HepG2 (cell line): ENCODE measurements around the gene MYO18B. TPM values are rescaled to one million over a fixed set of nuclear protein-coding genes. Genes with fewer than 3 reads are reported as not detected.
A peak's percentile ranks its signal among the peaks of the same experiment; 100 is the strongest.

Experiments
- ATAC-seq: fragments of 200-7000 bp; cut with Tn5 transposase; 3 replicates; pipeline ENCODE4 v1.9.1; 2020; ENCODE audit warnings: mild to moderate bottlenecking, moderate library complexity
- BruUV-seq: library from RNA; stranded (reverse); fragments of 400-500 nt; replicated peaks from 2 replicates; lab custom pipeline; 2021; lab: Mats Ljungman, UMichigan
- CTCF ChIA-PET: fragments of 300-600 bp; formaldehyde crosslinking; extraction: SDS; loops from one replicate; lab custom pipeline; 2021; ENCODE audit warnings: low total read pairs, inconsistent platforms, low intra/inter-chr PET ratio; lab: Yijun Ruan, JAX
- POLR2A ChIA-PET: fragments of 350-600 bp; sonication (Branson Sonifier 250); formaldehyde crosslinking; loops from one replicate; lab custom pipeline; 2020; ENCODE audit warnings: antibody characterized with exemption, inconsistent platforms; lab: Yijun Ruan, JAX
- DNase-seq: peaks from one replicate; pipeline ENCODE4 v3.0.0-alpha.2; 2015; ENCODE audit warnings: low spot score
- FAIRE-seq: peaks from 3 replicates; lab custom pipeline; 2011; peaks lifted over from hg19 to GRCh38; lab: Jason Lieb, UNC
- H2AFZ ChIP-seq: one replicate; pipeline ENCODE4 v1.6.1; 2011; ENCODE audit warnings: low read length, inconsistent platforms
- H3K27ac ChIP-seq: fragments of 300-600 bp; 3 replicates; pipeline ENCODE4 v1.8.0; 2011; ENCODE audit warnings: mixed run types, mild to moderate bottlenecking, mixed read lengths, low read length, inconsistent platforms; ENCODE audit not compliant: insufficient read depth; ENCODE audit errors: extremely low read length
- H3K27me3 ChIP-seq, 2 experiments: fragments of 200-600 bp in 1 of 2; 2 replicates in 1 of 2; 3 replicates in 1 of 2; pipeline versions ENCODE4 v1.6.0 to v1.8.0; 2011; ENCODE audit warnings: low read length in 2 of 2, mild to moderate bottlenecking in 2 of 2, moderate library complexity in 2 of 2, inconsistent platforms in 1 of 2; ENCODE audit not compliant: insufficient read depth in 2 of 2, control insufficient read depth in 1 of 2
- H3K36me3 ChIP-seq, 2 experiments: fragments of 200-600 bp in 1 of 2; replicated peaks in 1 of 2; 2 replicates in 1 of 2; 3 replicates in 1 of 2; pipeline versions ENCODE4 v1.5.1 to v1.8.0; 2011; ENCODE audit warnings: low read length in 2 of 2, inconsistent platforms in 1 of 2; ENCODE audit not compliant: insufficient read depth in 2 of 2, control insufficient read depth in 1 of 2
- H3K4me1 ChIP-seq: 2 replicates; pipeline ENCODE4 v1.5.1; 2012; ENCODE audit warnings: low read length, inconsistent platforms; ENCODE audit not compliant: insufficient read depth
- H3K4me2 ChIP-seq: 2 replicates; pipeline ENCODE4 v1.6.0; 2011; ENCODE audit warnings: low read depth, low read length, inconsistent platforms
- H3K4me3 ChIP-seq, 3 experiments: fragments of 200-600 bp in 1 of 3; sonication (generic), shearing (Covaris generic) in 1 of 3; replicated peaks in 1 of 3; 2 replicates each; pipeline ENCODE4 v1.5.1; 2011 to 2016; ENCODE audit warnings: low read length in 3 of 3, inconsistent platforms in 2 of 3, low read depth in 2 of 3, mild to moderate bottlenecking in 2 of 3, control low read depth in 1 of 3, mixed read lengths in 1 of 3; ENCODE audit not compliant: insufficient read depth in 1 of 3
- H3K79me2 ChIP-seq: one replicate; pipeline ENCODE4 v1.6.1; 2011; ENCODE audit warnings: low read length, inconsistent platforms; ENCODE audit not compliant: insufficient read depth
- H3K9ac ChIP-seq: 2 replicates; pipeline ENCODE4 v1.6.0; 2011; ENCODE audit warnings: mild to moderate bottlenecking, low read depth, low read length, inconsistent platforms; ENCODE audit not compliant: insufficient read depth
- H3K9me3 ChIP-seq: 2 replicates; pipeline ENCODE4 v1.5.1; 2012; ENCODE audit warnings: mild to moderate bottlenecking, low read length
- H4K20me1 ChIP-seq: 2 replicates; pipeline ENCODE4 v1.6.0; 2011; ENCODE audit warnings: inconsistent platforms, mild to moderate bottlenecking, low read length, moderate library complexity; ENCODE audit not compliant: insufficient read depth
- HNF1A ChIP-seq, 2 experiments: sonication (generic) in 1 of 2; formaldehyde crosslinking in 1 of 2; IDR thresholded peaks; 2 replicates each; pipeline versions ENCODE4 v1.4.0 to v1.6.1; 2016 to 2020; ENCODE audit warnings: borderline replicate concordance in 1 of 2, low read depth in 1 of 2, mild to moderate bottlenecking in 1 of 2, missing genetic modification reagents in 1 of 2
- WGBS: methylation state at CpG from one replicate; pipeline ENCODE4 v1.1.6; 2017; ENCODE audit warnings: low lambda C conversion rate; 5-methylcytosine and 5-hydroxymethylcytosine counted together
- in situ Hi-C: cut with HindIII; loops from 2 replicates; pipeline ENCODE4 v1.10.0; 2017; ENCODE audit warnings: low pct_unique_long_range_greater_than_20kb; ENCODE audit not compliant: extremely low pct_ligation_motif_present
- intact Hi-C: fragments of 100-400 bp; cut with micrococcal nuclease; formaldehyde crosslinking; loops from one replicate; pipeline ENCODE4 v1.10.0; 2022; ENCODE audit not compliant: unreplicated experiment
- polyA plus RNA-seq, 8 experiments: library from polyadenylated mRNA; depleted of rRNA in 3 of 8; stranded (reverse) in 7 of 8; unstranded in 1 of 8; fragments of >200 nt; fragmentation: Illumina TruSeq in 4 of 8; extraction: Trizol in 4 of 8; gene quantifications; 2 replicates each; pipeline versions ENCODE4 v1.2.1 to v1.2.3, GENCODE V29; 2011 to 2016; ENCODE audit warnings: low read depth in 4 of 8, missing spikeins in 1 of 8, mixed read lengths in 1 of 8; ENCODE audit not compliant: insufficient read depth in 1 of 8
- total RNA-seq, 5 experiments: library from RNA; depleted of rRNA; stranded (reverse); fragments of >200 nt; fragmentation: Illumina TruSeq; extraction: Trizol; gene quantifications; 2 replicates each; pipeline ENCODE4 v1.2.3, GENCODE V29; 2016; ENCODE audit warnings: low read depth in 1 of 5
- TF ChIP-seq, protein P1 (sequence below): fragments of 450-650 bp; IDR thresholded peaks from 2 replicates; pipeline ENCODE4 v1.6.1; 2016

MYO18B gene
- total and polyA plus RNA-seq, 2 of the 13 experiments (the other 11 are each of a cell fraction or from before 2014, with no cell fraction given): 0.01 TPM; not detected in 1

DNA sequence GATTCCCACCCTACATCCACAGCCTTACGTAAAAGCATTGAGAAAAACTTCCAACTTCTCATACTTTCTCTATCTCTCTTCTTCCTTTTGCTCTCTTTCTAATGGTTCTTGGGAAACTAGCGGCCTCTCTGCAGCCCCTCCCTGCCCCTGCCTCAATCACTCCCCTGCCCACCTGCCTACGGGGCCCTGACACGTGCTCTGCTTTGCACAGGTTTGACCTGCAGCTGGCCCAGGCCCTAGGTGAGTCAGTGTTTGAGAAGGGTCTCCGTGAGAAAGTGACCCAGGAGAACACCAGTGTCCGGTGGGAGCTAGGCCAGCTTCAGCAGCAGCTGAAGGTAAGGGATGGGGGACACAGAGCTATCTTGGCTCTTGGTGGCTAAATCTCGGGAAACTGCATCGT is 160.4 kb downstream of the MYO18B start:
- Histone ChIP-seq H3K36me3 (no peaks in the 10 kb centered on the region), H3K9me3 (no peaks in the 10 kb centered on the region), H3K4me3 (no peak overlapping the region), H3K4me1 (no peaks in the 10 kb centered on the region), H3K4me2 (no peak overlapping the region), H3K79me2 (no peaks in the 10 kb centered on the region), H3K27ac (no peak overlapping the region), H4K20me1 (no peaks in the 10 kb centered on the region), H3K27me3 (peaks cover 0 to 7% of the 10 kb centered on the region in 2 experiments; a peak in 2 of 5 replicates), H2AFZ (no peak overlapping the region), H3K9ac (no peak overlapping the region)
- WGBS: 16% methylated on average over 7 of the region's 8 CpGs
- TF ChIP-seq HNF1A (IDR thresholded peaks at IDR 0.05; ENCODE audit: low read depth): no peak
- TF ChIP-seq HNF1A (CRISPR knock-in tag; IDR thresholded peaks at IDR 0.05; ENCODE audit: borderline replicate concordance): no peak
- TF ChIP-seq, protein P1, sequence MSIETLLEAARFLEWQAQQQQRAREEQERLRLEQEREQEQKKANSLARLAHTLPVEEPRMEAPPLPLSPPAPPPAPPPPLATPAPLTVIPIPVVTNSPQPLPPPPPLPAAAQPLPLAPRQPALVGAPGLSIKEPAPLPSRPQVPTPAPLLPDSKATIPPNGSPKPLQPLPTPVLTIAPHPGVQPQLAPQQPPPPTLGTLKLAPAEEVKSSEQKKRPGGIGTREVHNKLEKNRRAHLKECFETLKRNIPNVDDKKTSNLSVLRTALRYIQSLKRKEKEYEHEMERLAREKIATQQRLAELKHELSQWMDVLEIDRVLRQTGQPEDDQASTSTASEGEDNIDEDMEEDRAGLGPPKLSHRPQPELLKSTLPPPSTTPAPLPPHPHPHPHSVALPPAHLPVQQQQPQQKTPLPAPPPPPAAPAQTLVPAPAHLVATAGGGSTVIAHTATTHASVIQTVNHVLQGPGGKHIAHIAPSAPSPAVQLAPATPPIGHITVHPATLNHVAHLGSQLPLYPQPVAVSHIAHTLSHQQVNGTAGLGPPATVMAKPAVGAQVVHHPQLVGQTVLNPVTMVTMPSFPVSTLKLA: peak; percentile 77
- POLR2A ChIA-PET: no interaction called here
- CTCF ChIA-PET: no interaction called here
- no peak for ATAC-seq
- DNase-seq: no peak
- no TSS peak for BruUV-seq
- in situ Hi-C loops: no loop called here
- FAIRE-seq: no peak
- intact Hi-C loops: no loop called here
